GM18511 (cell line): ENCODE results near the gene WWC1.
"Not testable (repeated sequence)": the region's sequence is repeated elsewhere in the genome, so short reads cannot be mapped to it uniquely, and the experiment has no call there.

Experiments
- ATAC-seq: cut with Tn5 transposase; IDR thresholded peaks from one replicate; pipeline ENCODE4 v1.9.1; 2021; ENCODE audit warnings: mild to moderate bottlenecking, moderate library complexity; ENCODE audit not compliant: unreplicated experiment

WWC1 gene

DNA sequence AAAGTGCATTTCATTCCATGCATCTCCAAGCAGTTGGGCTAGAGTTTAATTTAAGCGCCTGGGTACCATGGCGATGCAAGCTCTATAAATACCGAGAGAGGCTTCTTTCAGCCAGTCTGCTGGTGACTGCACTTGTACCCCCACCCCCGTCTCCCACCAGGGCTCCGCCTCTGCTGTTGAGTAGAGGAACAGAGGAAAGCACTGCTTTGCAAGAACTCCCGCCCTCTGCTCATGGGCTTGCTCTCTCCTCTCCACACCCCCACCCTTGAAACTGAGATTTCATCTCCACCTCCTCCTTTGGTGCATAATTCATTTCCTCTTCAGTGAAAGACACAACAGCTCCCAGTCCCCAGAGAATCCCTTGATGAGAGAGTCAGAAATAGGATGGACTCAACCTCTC is 5.1 kb upstream of the WWC1 start:
- ATAC-seq = no peak

- ATAC-seq = not testable (repeated sequence)
Observed at GRCh38 chr5:168286863-168287262, 4.6 kb upstream of the WWC1 start.

GRCh38 chr5:168287362-168287761 is 4.1 kb upstream of the WWC1 start:
- ATAC-seq = no peak

GRCh38 chr5:168288349-168289245 is 2.8 kb upstream of the WWC1 start:
- no peak for ATAC-seq

DNA sequence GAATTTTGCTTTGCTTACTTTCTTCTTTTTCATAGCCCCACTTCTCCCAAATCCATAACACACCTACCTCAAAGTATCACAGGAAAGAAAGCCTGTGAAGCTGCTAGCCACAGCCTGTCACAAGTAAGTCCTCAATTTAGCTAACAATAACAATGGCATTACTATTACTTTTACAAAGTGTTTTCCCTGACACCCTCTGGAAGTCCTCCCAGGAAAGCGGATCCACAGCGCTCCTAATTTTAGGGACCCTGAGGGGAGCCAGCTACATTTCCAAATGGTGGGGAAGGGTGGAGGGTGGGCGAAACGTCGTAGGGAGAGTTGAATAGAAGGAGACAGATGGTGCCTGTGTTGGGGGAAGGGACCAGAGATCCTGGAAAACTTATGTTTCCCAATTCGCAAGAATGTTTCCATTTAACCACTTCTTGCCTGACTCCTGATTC is 523 bp upstream of the WWC1 start:
- no peak for ATAC-seq

DNA sequence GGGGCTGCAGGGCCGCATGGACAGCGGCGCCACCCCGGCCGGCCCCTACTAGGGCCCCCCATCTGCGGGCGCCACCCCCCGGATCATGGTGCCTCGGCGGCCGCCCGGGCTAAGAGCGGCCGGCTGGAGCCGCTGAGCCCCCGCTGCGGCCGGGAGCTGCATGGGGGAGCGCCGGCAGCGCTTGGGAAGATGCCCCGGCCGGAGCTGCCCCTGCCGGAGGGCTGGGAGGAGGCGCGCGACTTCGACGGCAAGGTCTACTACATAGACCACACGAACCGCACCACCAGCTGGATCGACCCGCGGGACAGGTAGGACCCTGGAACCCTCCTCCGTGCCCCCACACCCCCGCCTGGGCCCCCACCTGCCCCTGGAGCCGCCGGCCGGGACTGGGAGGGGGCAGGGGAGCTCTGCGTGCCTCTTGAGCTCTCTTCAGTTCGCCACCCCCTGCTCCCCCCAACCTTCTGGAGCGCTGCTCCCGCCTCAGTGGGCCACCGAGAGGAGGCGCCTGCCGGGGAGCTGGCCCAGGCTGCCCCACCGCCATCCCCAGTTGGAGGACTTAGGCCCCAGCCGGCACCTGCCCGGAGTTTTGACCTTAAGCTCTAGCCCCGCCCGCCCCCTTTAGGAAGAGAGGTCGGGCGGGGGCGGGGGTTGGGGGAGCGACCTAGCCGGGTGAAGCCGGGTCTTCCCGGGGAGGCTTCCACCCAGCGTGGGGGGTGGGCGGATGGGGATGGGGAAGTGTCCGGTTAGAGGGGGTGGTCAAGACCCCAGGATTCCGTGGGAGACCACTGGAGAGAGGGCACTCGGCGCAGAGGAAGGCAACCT is 730 bp downstream of the WWC1 start:
- peak; percentile 38 for ATAC-seq

DNA sequence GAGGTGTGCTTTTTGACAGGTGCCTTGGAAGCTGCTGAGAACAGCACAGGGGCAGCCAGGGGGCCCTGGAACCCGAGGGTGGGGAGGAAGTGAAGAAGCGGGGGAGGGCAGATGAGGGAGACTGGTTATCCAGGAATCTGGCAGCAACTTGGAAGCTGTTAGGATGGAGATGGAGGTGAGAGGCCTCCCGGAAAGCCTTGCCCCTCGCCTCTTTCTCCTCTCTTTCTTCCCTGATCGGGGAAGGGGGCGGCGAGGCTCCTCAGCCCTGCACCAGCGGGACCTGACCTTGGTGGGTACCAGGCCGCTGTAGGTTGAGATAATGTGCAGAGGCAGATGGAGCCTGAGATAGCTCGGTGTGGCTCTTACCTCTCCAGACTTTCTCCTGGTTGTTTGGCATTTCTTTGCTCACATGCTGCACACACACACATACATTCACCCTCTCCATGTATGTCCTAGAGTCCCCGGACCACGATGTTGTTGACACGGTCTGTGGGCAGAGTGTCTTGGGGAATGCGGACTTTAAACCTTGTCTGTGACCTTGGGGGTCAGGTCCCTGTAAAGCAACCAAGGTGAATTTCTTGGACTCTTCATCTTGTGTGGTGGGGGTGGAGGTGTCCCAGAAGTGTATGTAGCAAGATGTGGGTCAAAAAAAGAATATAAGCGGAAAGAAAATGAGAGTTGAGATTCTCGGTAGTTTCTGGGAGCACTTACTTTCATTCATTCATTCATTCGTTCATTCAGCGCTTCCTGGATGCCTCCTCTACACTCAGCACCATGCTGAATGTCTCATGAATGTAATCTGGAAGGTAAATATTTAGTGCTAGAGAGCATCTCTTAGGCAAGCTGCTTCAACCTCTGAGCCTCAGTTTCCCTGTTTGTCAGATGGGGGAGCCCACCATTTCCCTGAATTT is 1.6 kb downstream of the WWC1 start:
- ATAC-seq = no peak

- ATAC-seq = no peak
Observed at GRCh38 chr5:168295574-168296201, 4.2 kb downstream of the WWC1 start.

DNA sequence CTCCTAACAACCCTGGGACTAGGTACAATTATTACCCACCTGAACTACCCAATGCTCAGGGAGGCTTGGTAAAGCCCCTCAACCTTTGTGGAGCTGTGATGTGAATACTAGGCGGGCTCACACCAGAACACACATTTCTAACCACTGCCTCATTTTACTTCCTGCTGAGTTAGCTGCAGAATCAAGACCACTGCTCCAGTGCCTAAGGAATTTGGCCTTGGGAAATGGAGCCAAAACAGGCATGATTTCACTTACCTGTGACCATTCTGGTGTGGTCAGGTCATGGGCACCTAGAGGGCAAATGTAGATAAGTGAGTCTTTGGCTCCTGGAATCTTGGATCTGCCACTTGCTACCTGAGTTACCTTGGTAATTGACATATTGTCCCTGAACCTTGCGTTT is 5.2 kb downstream of the WWC1 start:
- no peak for ATAC-seq

GRCh38 chr5:168298949-168299348 is 7.5 kb downstream of the WWC1 start:
- ATAC-seq = no peak

- ATAC-seq = no peak
Observed at GRCh38 chr5:168299372-168299771, 7.9 kb downstream of the WWC1 start.

DNA sequence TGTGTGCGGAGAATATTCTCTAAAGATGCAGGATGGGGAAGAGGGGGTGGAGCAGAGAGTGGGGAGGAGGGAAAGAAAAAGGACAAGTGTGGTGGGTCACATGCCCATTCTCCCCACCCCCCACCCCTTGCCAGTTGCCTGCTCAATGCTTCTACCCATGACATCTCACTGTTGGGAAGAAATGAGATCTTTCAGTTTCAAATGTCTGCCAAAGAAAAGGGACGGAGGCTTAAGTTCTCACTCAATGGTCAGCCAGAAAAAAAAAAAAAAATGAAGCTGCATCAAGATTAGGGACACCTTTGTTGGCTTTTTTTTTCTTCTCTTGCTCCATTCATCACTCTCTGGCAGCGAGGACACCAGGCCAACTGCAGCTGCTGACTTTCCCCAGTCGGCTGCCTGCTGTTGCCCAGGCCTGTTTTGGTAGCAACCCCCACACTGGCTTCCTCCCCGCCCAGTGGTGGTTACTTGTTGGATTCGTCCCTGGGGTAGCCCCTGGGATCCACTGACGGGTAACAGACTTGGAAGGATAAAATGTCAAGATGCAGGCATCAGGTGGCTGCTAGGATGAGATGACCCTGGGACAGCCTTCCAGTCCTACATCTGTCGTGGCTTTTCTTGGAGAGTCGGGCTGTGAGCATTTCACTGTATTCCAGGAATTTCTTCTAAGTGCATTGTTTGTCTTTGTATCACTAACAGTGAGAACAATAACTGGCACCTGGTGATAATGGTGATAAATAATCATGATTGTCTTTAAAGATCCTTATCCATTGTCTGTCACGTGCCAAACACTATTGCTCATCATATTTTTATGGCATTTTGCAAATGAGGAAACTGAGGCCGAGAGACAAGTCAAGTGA is 9.1 kb downstream of the WWC1 start:
- ATAC-seq = no peak

DNA sequence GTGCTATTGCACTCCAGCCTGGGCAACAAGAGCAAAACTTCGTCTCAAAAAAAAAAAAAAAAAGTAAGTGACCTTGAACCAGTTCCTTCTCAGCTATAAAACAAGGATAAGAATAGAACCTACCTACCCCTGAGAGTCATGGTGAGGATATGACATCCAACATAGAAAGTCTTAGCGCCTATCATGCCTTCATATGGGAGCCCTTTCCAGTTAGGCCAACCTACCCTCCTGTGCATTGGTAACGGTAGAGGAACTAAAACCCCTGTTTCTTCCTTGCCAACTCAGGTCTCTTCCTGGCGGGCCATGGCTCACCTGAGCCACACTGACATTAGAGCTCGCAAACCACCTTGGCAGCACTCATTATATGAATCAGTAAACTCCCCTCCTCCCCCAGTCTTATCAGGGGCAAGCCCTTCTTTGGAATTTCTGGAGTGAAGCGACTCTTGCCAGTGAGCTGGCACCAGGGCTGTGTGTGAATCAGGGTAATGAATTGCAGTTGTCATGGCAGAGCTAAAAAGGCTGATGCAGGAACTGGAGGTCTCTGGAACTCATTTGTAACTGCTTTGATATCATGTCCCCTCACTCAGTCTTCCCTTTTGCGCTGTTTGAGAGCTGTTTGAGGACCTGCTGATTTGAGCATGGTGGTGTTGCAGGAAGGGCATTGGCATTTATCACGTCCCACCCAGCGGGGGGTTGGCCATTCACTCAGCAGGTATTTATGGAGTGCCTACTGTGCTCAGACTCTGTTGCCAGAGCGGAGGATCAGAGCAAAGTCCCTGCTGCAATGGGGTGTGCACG is 10.3 kb downstream of the WWC1 start:
- no peak for ATAC-seq

GRCh38 chr5:168302785-168303184 is 11.3 kb downstream of the WWC1 start:
- no peak for ATAC-seq

GRCh38 chr5:168303393-168304025 is 12.1 kb downstream of the WWC1 start:
- no peak for ATAC-seq

GRCh38 chr5:168304349-168304748 is 12.9 kb downstream of the WWC1 start:
- ATAC-seq = no peak

- ATAC-seq = no peak
Observed at GRCh38 chr5:168305281-168305680, 13.8 kb downstream of the WWC1 start.

GRCh38 chr5:168307022-168307421 is 15.6 kb downstream of the WWC1 start:
- ATAC-seq = no peak
